Motor neuron (in vitro differentiated cells): ENCODE measurements around the gene PARD3. TPM values are rescaled to one million over a fixed set of nuclear protein-coding genes. Genes with fewer than 3 reads are reported as not detected.

Experiments
- ATAC-seq, 8 experiments: fragments of 200-7000 bp; cut with Tn5 transposase; replicated peaks in 6 of 8; 2 replicates each; pipeline ENCODE4 v1.8.0; 2021; ENCODE audit warnings: mild to moderate bottlenecking in 8 of 8, moderate library complexity in 8 of 8
- H3K27ac ChIP-seq, 2 donors: fragments of 250-450 bp; sonication (Bioruptor Pico); 2 replicates each; pipeline ENCODE4 v1.9.0; 2021; ENCODE audit warnings: antibody characterized with exemption in 2 of 2, mild to moderate bottlenecking in 2 of 2, moderate library complexity in 1 of 2
- H3K4me1 ChIP-seq, 2 donors: fragments of 250-450 bp; sonication (Bioruptor Pico); replicated peaks in 1 of 2; 2 replicates each; pipeline ENCODE4 v1.6.1; 2021; ENCODE audit warnings: antibody characterized with exemption in 2 of 2, mild to moderate bottlenecking in 2 of 2, moderate library complexity in 1 of 2
- H3K4me3 ChIP-seq, 5 donors: fragments of 250-450 bp; sonication (Bioruptor Pico); 2 replicates each; pipeline ENCODE4 v1.9.0; 2021; ENCODE audit warnings: antibody characterized with exemption in 5 of 5, mild to moderate bottlenecking in 5 of 5, moderate library complexity in 4 of 5
- WGBS, 10 experiments: fragments of 450-650 bp; shearing (Covaris generic); methylation state at CpG; one replicate each; pipeline ENCODE4 v1.0.0; 2022; 5-methylcytosine and 5-hydroxymethylcytosine counted together
- in situ Hi-C, 9 experiments: fragments of 400-800 bp; cut with MboI; loops; one replicate each; pipeline ENCODE4 v1.15.0; 2021; ENCODE audit warnings: low sequenced_read_pairs in 9 of 9, low pct_unique_long_range_greater_than_20kb in 2 of 9; ENCODE audit not compliant: unreplicated experiment in 9 of 9
- total RNA-seq, 8 experiments: library from RNA; unstranded; fragments of 300-600 nt; gene quantifications; 2 replicates each; pipeline versions ENCODE4 v1.2.3 to v1.2.4, GENCODE V29; 2022

PARD3 gene
- total RNA-seq, 8 experiments from 2014 or later = 21.5 to 154 (median 34.0) TPM

GRCh38 chr10:34181553-34182300, 633.4 kb downstream of the PARD3 start:
- in situ Hi-C loops = no loop called here
- H3K27ac ChIP-seq = no peak overlapping the region
- H3K4me1 ChIP-seq = peaks cover 52 to 66% of the 10 kb centered on the region in 2 donors
- 0 to 65% (median 23%) methylated on average over 1 to 10 of the region's 10 CpGs for WGBS, 10 experiments
- ATAC-seq = peak; percentile 50 to 89 (median 54)
- no peak overlapping the region for H3K4me3 ChIP-seq

GRCh38 chr10:34180749-34181148, 634.3 kb downstream of the PARD3 start:
- Histone ChIP-seq H3K4me3 (no peak overlapping the region), H3K27ac (no peak overlapping the region), H3K4me1 (peaks cover 46 to 66% of the 10 kb centered on the region in 2 donors)
- in situ Hi-C loops = no loop called here
- 78 to 100% (median 83%) methylated on average over 1 to 2 of the region's 2 CpGs; no CpG with 5 or more reads in 4 of the 10 experiments for WGBS, 10 experiments
- ATAC-seq = no peak

- Histone ChIP-seq H3K4me3 (no peak overlapping the region), H3K27ac (no peak overlapping the region), H3K4me1 (peaks cover 33 to 53% of the 10 kb centered on the region in 2 donors)
- in situ Hi-C loops = no loop called here
- ATAC-seq = peak in 1 of 8 experiments; percentile 20
- WGBS, 10 experiments = 72 to 100% (median 94%) methylated on average over 2 to 3 of the region's 3 CpGs; no CpG with 5 or more reads in 2 of the 10 experiments
Measured at GRCh38 chr10:34179280-34179679, 635.8 kb downstream of the PARD3 start.

GRCh38 chr10:34178756-34179155, 636.3 kb downstream of the PARD3 start:
- 29 to 80% (median 69%) methylated on average over 1 to 3 of the region's 3 CpGs; no CpG with 5 or more reads in 4 of the 10 experiments for WGBS, 10 experiments
- Histone ChIP-seq H3K4me1 (peaks cover 28 to 48% of the 10 kb centered on the region in 2 donors), H3K4me3 (no peak overlapping the region), H3K27ac (no peak overlapping the region)
- peak in 4 of 8 experiments; percentile 12 to 65 (median 50) for ATAC-seq
- in situ Hi-C loops = no loop called here

GRCh38 chr10:34178196-34178595, 636.9 kb downstream of the PARD3 start:
- 20 to 100% (median 82%) methylated on average over 1 to 4 of the region's 4 CpGs for WGBS, 10 experiments
- ATAC-seq = no peak
- Histone ChIP-seq H3K27ac (no peak overlapping the region), H3K4me1 (peaks cover 26 to 42% of the 10 kb centered on the region in 2 donors), H3K4me3 (no peak overlapping the region)
- in situ Hi-C loops = no loop called here

GRCh38 chr10:34177445-34177844, 637.7 kb downstream of the PARD3 start:
- no peak for ATAC-seq
- Histone ChIP-seq H3K4me1 (peaks cover 26 to 42% of the 10 kb centered on the region in 2 donors), H3K4me3 (no peak overlapping the region), H3K27ac (no peak overlapping the region)
- in situ Hi-C loops = no loop called here
- WGBS, 10 experiments = 59 to 100% (median 83%) methylated on average over 2 to 8 of the region's 11 CpGs; no CpG with 5 or more reads in 3 of the 10 experiments

- no peak overlapping the region for H3K4me3 ChIP-seq
- in situ Hi-C loops = no loop called here
- no peak for ATAC-seq
- WGBS, 10 experiments = 71 to 95% (median 75%) methylated on average over 3 to 5 of the region's 5 CpGs; no CpG with 5 or more reads in 2 of the 10 experiments
- peaks cover 16 to 34% of the 10 kb centered on the region in 2 donors for H3K4me1 ChIP-seq
- H3K27ac ChIP-seq = no peak overlapping the region
Measured at GRCh38 chr10:34176351-34176750, 638.7 kb downstream of the PARD3 start.

- H3K4me3 ChIP-seq = no peak overlapping the region
- H3K4me1 ChIP-seq = peaks cover 16 to 32% of the 10 kb centered on the region in 2 donors
- WGBS, 10 experiments = 33 to 100% (median 85%) methylated on average over 1 to 2 of the region's 2 CpGs
- ATAC-seq = peak in 1 of 8 experiments; percentile 41
- in situ Hi-C loops = no loop called here
- H3K27ac ChIP-seq = no peak overlapping the region
Measured at GRCh38 chr10:34175121-34175520, 640.0 kb downstream of the PARD3 start.

- Histone ChIP-seq H3K27ac (no peak overlapping the region), H3K4me1 (peaks cover 6 to 24% of the 10 kb centered on the region in 2 donors), H3K4me3 (no peak overlapping the region)
- ATAC-seq = peak in 3 of 8 experiments; percentile 71 to 93 (median 90)
- WGBS, 10 experiments = 13 to 88% (median 75%) methylated on average over 1 to 8 of the region's 8 CpGs
- in situ Hi-C loops = no loop called here
Measured at GRCh38 chr10:34172936-34173533, 642.1 kb downstream of the PARD3 start.

GRCh38 chr10:34171957-34172527, 643.1 kb downstream of the PARD3 start:
- 4 to 100% (median 78%) methylated on average over 2 to 4 of the region's 4 CpGs for WGBS, 10 experiments
- ATAC-seq = no peak
- Histone ChIP-seq H3K27ac (no peak overlapping the region), H3K4me3 (no peak overlapping the region), H3K4me1 (peaks cover 5 to 16% of the 10 kb centered on the region in 2 donors)
- in situ Hi-C loops = no loop called here

- in situ Hi-C loops = no loop called here
- Histone ChIP-seq H3K4me3 (no peak overlapping the region), H3K27ac (no peak overlapping the region), H3K4me1 (peaks cover 0 to 9% of the 10 kb centered on the region in 2 donors)
- WGBS, 10 experiments = 62 to 100% (median 93%) methylated on average over 1 to 3 of the region's 3 CpGs; no CpG with 5 or more reads in 1 of the 10 experiments
- ATAC-seq = no peak
Measured at GRCh38 chr10:34169677-34170076, 645.4 kb downstream of the PARD3 start.

- in situ Hi-C loops = no loop called here
- Histone ChIP-seq H3K4me1 (peaks cover 0 to 9% of the 10 kb centered on the region in 2 donors), H3K4me3 (no peak overlapping the region), H3K27ac (no peak overlapping the region)
- WGBS, 10 experiments = 46 to 100% (median 85%) methylated on average over 3 of the region's 3 CpGs; no CpG with 5 or more reads in 2 of the 10 experiments
- ATAC-seq = no peak
Measured at GRCh38 chr10:34169131-34169530, 646.0 kb downstream of the PARD3 start.

- 40 to 100% (median 79%) methylated on average over 2 to 3 of the region's 4 CpGs; no CpG with 5 or more reads in 6 of the 10 experiments for WGBS, 10 experiments
- Histone ChIP-seq H3K4me3 (no peak overlapping the region), H3K27ac (no peak overlapping the region), H3K4me1 (peaks cover 0 to 9% of the 10 kb centered on the region in 2 donors)
- no peak for ATAC-seq
- in situ Hi-C loops = no loop called here
Measured at GRCh38 chr10:34168439-34168838, 646.7 kb downstream of the PARD3 start.
